GM12878 (cell line): ENCODE measurements around the gene CTNNBL1. TPM values are rescaled to one million over a fixed set of nuclear protein-coding genes. Genes with fewer than 3 reads are reported as not detected.

Source experiments
- ATAC-seq: fragments of 200-7000 bp; cut with Tn5 transposase; 3 replicates; pipeline ENCODE4 v1.9.1; 2020; ENCODE audit warnings: mild to moderate bottlenecking, moderate library complexity
- BruUV-seq: library from RNA; stranded (reverse); fragments of 400-500 nt; replicated peaks from 2 replicates; lab custom pipeline; 2021; lab: Mats Ljungman, UMichigan
- CTCF ChIA-PET: fragments of 300-600 bp; sonication (Branson Sonifier 250); formaldehyde crosslinking; extraction: SDS; loops from one replicate; lab custom pipeline; 2021; ENCODE audit warnings: inconsistent platforms; lab: Yijun Ruan, JAX
- POLR2A ChIA-PET: fragments of 350-600 bp; formaldehyde crosslinking; extraction: SDS; loops from one replicate; lab custom pipeline; 2021; ENCODE audit warnings: inconsistent platforms; lab: Charles Lee
- RAD21 ChIA-PET: fragments of 300-600 bp; sonication (Branson Sonifier 250); formaldehyde crosslinking; loops from one replicate; lab custom pipeline; 2023; ENCODE audit warnings: antibody characterized with exemption; ENCODE audit not compliant: unreplicated experiment; lab: Charles Lee
- SMC1A ChIA-PET: fragments of 300-600 bp; sonication (Branson Sonifier 250); formaldehyde crosslinking; loops from one replicate; lab custom pipeline; 2023; ENCODE audit not compliant: unreplicated experiment, uncharacterized antibody; lab: Charles Lee
- DNase-seq: peaks from one replicate; pipeline ENCODE4 v3.0.0-alpha.2; 2011; ENCODE audit warnings: low read depth, low spot score
- FAIRE-seq: peaks from 3 replicates; lab custom pipeline; 2011; peaks lifted over from hg19 to GRCh38; lab: Jason Lieb, UNC
- H2AFZ ChIP-seq: 2 replicates; pipeline ENCODE4 v1.6.0; 2011; ENCODE audit warnings: low read depth, low read length, control low read depth; ENCODE audit not compliant: control insufficient read depth
- H3K27ac ChIP-seq: 2 replicates; pipeline ENCODE4 v1.5.1; 2011; ENCODE audit warnings: control low read depth; ENCODE audit not compliant: control insufficient read depth, insufficient read depth
- H3K27me3 ChIP-seq, 2 experiments: replicated peaks in 1 of 2; 2 replicates each; pipeline versions ENCODE4 v1.6.0 to v1.6.1; 2011; ENCODE audit warnings: low read length in 1 of 2; ENCODE audit not compliant: control insufficient read depth in 2 of 2, insufficient read depth in 2 of 2
- H3K36me3 ChIP-seq, 2 experiments: 2 replicates each; pipeline ENCODE4 v1.5.1; 2011; ENCODE audit warnings: low read length in 1 of 2; ENCODE audit not compliant: control insufficient read depth in 2 of 2, insufficient read depth in 2 of 2
- H3K4me1 ChIP-seq: 2 replicates; pipeline ENCODE4 v1.6.1; 2011; ENCODE audit warnings: mild to moderate bottlenecking, low read length, moderate library complexity, mixed read lengths; ENCODE audit not compliant: control insufficient read depth, insufficient read depth
- H3K4me2 ChIP-seq: 2 replicates; pipeline ENCODE4 v1.6.0; 2011; ENCODE audit warnings: control low read depth; ENCODE audit not compliant: control insufficient read depth, insufficient read depth
- H3K4me3 ChIP-seq: fragments of 200-600 bp; sonication (generic); 2 replicates; pipeline ENCODE4 v1.5.1; 2016
- H3K79me2 ChIP-seq: 2 replicates; pipeline ENCODE4 v1.6.0; 2011; ENCODE audit warnings: low read length; ENCODE audit not compliant: control insufficient read depth, insufficient read depth
- H3K9ac ChIP-seq: 2 replicates; pipeline ENCODE4 v1.8.0; 2011; ENCODE audit warnings: low read length, control low read depth, mixed read lengths; ENCODE audit not compliant: control insufficient read depth, insufficient read depth
- H3K9me3 ChIP-seq: replicated peaks from 3 replicates; pipeline ENCODE4 v1.5.1; 2011; ENCODE audit warnings: mild to moderate bottlenecking, low read length; ENCODE audit not compliant: control insufficient read depth, insufficient read depth
- H4K20me1 ChIP-seq: 2 replicates; pipeline ENCODE4 v1.6.0; 2011; ENCODE audit not compliant: control insufficient read depth, insufficient read depth
- ASH2L ChIP-seq: fragments of 300-600, 200-600 bp; sonication (generic); IDR thresholded peaks from 2 replicates; pipeline ENCODE4 v1.6.1; 2017; ENCODE audit warnings: low read depth, mild to moderate bottlenecking, borderline replicate concordance
- ATF7 ChIP-seq: fragments of 450-650 bp; IDR thresholded peaks from 2 replicates; pipeline ENCODE4 v1.6.1; 2016; ENCODE audit warnings: low read depth, mild to moderate bottlenecking
- CBFB ChIP-seq: IDR thresholded peaks from 2 replicates; pipeline ENCODE4 v1.6.1; 2016; ENCODE audit warnings: antibody characterized with exemption, low read depth
- IKZF1 ChIP-seq: fragments of 450-650 bp; conservative IDR thresholded peaks from 2 replicates; pipeline ENCODE4 v1.6.1; 2017; ENCODE audit warnings: antibody characterized with exemption, mild to moderate bottlenecking
- IRF4 ChIP-seq: IDR thresholded peaks from 2 replicates; pipeline ENCODE4 v1.6.1; 2011; ENCODE audit warnings: low read depth, low read length
- IRF5 ChIP-seq: fragments of 450-650 bp; IDR thresholded peaks from 2 replicates; pipeline ENCODE4 v1.6.1; 2017; ENCODE audit warnings: borderline replicate concordance
- NBN ChIP-seq: fragments of 450-650 bp; IDR thresholded peaks from 2 replicates; pipeline ENCODE4 v1.6.1; 2016
- NKRF ChIP-seq: fragments of 450-650 bp; conservative IDR thresholded peaks from 2 replicates; pipeline ENCODE4 v1.6.1; 2017; ENCODE audit warnings: mild to moderate bottlenecking, moderate library complexity
- SIN3A ChIP-seq: IDR thresholded peaks from 2 replicates; pipeline ENCODE4 v1.6.1; 2012; ENCODE audit warnings: low read depth, low read length, improper control_type of control experiment
- ZNF207 ChIP-seq: fragments of 450-650 bp; IDR thresholded peaks from 2 replicates; pipeline ENCODE4 v1.6.1; 2014; ENCODE audit warnings: antibody characterized with exemption, mild to moderate bottlenecking, borderline replicate concordance
- ZSCAN29 ChIP-seq: fragments of 450-650 bp; IDR thresholded peaks from 2 replicates; pipeline ENCODE4 v1.6.1; 2017; ENCODE audit warnings: mild to moderate bottlenecking, moderate library complexity
- ZZZ3 ChIP-seq: IDR thresholded peaks from 2 replicates; pipeline ENCODE4 v1.6.1; 2011; ENCODE audit warnings: low read depth; ENCODE audit not compliant: control insufficient read depth, insufficient read length
- WGBS: methylation state at CpG from one replicate; pipeline ENCODE4 v1.1.6; 2016; ENCODE audit warnings: low lambda C conversion rate; ENCODE audit not compliant: insufficient replicate concordance, insufficient coverage; ENCODE audit errors: missing lambda C conversion rate; 5-methylcytosine and 5-hydroxymethylcytosine counted together
- in situ Hi-C: fragments of 300-500 bp; cut with MboI; formaldehyde crosslinking; loops from 9 replicates; pipeline ENCODE4 v1.14.3; 2018; ENCODE audit warnings: mixed read lengths
- intact Hi-C: fragments of 100-400 bp; cut with micrococcal nuclease; formaldehyde crosslinking; loops from one replicate; pipeline ENCODE4 v1.14.2; 2022; ENCODE audit not compliant: unreplicated experiment
- polyA plus RNA-seq, 11 experiments: library from polyadenylated mRNA; depleted of rRNA in 4 of 11; unstranded in 6 of 11; stranded (reverse) in 5 of 11; fragments of >200 nt; fragmentation: Nextera tagmentation in 4 of 11; fragmentation: Illumina TruSeq in 1 of 11; extraction: Ambion mirVana in 4 of 11; extraction: Trizol in 1 of 11; gene quantifications; 1 replicate in 1 of 11; 2 replicates in 10 of 11; pipeline versions ENCODE4 v1.2.1 to v1.2.3, GENCODE V29; 2011 to 2016; ENCODE audit warnings: inconsistent platforms in 2 of 11, missing spikeins in 2 of 11, low read depth in 1 of 11
- total RNA-seq, 4 experiments: library from RNA; depleted of rRNA in 3 of 4; stranded (reverse); fragments of >200 nt in 3 of 4; fragmentation: Illumina TruSeq in 1 of 4; extraction: Trizol in 1 of 4; gene quantifications; 2 replicates each; pipeline versions ENCODE4 v1.2.1 to v1.2.3, GENCODE V29; 2013 to 2021

CTNNBL1 gene
- total and polyA plus RNA-seq, 10 of the 15 experiments (the other 5 are each of a cell fraction or from before 2014, with no cell fraction given) = 43.1 to 102 (median 67.8) TPM

- TF ChIP-seq IKZF1 = no peak
- no peak for TF ChIP-seq IRF4
- no peak for TF ChIP-seq NBN
- TF ChIP-seq SIN3A = no peak
Observed at GRCh38 chr20:37670351-37670791, 23.5 kb upstream of the CTNNBL1 start (continued).

- DNase-seq = no peak
Observed at GRCh38 chr20:37672143-37672542, 21.7 kb upstream of the CTNNBL1 start.

More at GRCh38 chr20:37672143-37672542, 21.7 kb upstream of the CTNNBL1 start:
- ChIA-PET POLR2A (no interaction called here), RAD21 (no interaction called here), CTCF (no interaction called here), SMC1A (no interaction called here)
- no peak for FAIRE-seq
- H3K27ac ChIP-seq = no peak overlapping the region
- no peak overlapping the region for H3K4me3 ChIP-seq
- TF ChIP-seq ZZZ3 (no peak), ZNF207 (no peak), ATF7 (no peak), NKRF (no peak), NBN (no peak), CBFB (no peak), ASH2L (no peak), IRF5 (no peak), ZSCAN29 (no peak)
- peaks cover 0 to 3% of the 10 kb centered on the region in 2 experiments; a peak in 1 of 4 replicates for H3K27me3 ChIP-seq
- in situ Hi-C loops = no loop called here
- no peak for ATAC-seq
- no peaks in the 10 kb centered on the region for H3K9me3 ChIP-seq
- BruUV-seq = no TSS peak
- no peaks in the 10 kb centered on the region for H3K4me1 ChIP-seq
- no peaks in the 10 kb centered on the region for H3K36me3 ChIP-seq
- H3K79me2 ChIP-seq = no peaks in the 10 kb centered on the region
- no peak overlapping the region for H3K9ac ChIP-seq
- 72% methylated on average over 3 of the region's 3 CpGs for WGBS
- H3K4me2 ChIP-seq = no peak overlapping the region
- H4K20me1 ChIP-seq = no peaks in the 10 kb centered on the region
- intact Hi-C loops = no loop called here
- H2AFZ ChIP-seq = no peak overlapping the region
